B cell (primary cell): ENCODE results near the gene UPK3A.

Experiments
- CTCF ChIP-seq: fragments of 200-600 bp; IDR thresholded peaks from one replicate; pipeline ENCODE4 v1.8.0; 2022; ENCODE audit warnings: antibody characterized with exemption, mild to moderate bottlenecking
- EZH2 ChIP-seq: IDR thresholded peaks from 2 replicates; pipeline ENCODE4 v1.6.1; 2012; ENCODE audit warnings: borderline replicate concordance, low read depth, mild to moderate bottlenecking, moderate library complexity, low read length; ENCODE audit not compliant: insufficient read depth, poor library complexity, severe bottlenecking

GRCh38 chr22:45314054-45314721 lies 29.4 kb downstream of the UPK3A start:
- no peak for TF ChIP-seq CTCF
- no peak for TF ChIP-seq EZH2
